ENCODE results near the gene WNT11.

The WNT11 gene

DNA sequence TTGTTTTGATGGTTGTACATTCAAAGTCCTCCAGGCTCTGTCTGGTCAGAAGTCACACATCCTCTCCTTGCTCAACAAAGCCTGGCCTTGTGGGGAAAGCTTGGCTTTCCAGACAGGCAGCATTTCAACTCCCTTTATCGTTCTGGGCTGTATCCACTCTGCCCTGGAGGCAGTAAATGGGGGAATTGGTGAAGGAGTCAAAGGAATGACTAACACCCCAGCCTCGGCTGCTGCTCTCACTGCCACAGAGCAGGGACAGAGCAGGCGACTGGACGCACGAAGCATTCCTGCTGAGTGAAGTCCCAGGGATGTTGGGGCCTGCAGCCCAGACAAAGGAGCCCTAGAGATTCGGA, 52.8 kb downstream of the WNT11 start:
- no peak for DNase-seq (ENCODE audit: low read depth)

DNA sequence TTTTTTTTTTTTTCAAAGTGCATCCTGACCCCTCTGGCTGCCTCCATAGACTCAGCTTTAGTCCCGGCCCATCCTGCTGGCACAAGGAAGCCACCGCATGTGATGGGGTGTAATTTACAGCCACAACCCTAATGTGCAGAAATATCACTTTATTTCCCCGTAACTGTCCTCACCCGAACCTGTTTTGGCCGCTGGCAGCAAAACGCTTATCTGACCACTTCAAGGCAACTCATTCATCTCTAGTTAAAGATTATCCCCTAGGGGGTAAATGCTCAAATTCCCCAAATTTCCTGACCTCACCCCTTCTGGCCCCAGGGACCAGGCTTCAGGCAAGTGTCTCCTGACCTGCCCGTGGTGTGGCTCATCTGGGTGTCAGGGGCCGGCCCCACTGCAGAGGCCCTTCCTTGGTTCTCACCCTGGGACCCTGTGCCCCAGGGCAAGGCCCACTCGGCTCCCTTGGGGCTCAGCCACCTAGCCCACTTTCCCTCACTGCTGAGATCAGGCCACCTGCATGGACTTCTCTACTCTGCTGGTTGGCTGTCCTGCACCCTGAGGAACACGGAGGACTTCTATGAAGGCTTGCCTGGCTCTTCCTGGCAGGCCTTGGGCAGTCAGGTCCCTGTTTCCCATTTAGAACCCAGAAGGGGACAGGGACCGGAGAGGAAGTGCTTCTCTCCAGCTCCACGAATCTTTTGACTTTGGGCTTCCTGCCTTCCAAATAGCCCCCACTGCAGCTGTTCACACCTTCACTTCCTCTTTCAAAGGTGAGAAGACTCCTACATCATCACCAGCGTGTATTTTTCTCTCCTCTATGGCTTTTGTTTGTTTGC, 53.3 kb downstream of the WNT11 start:
- DNase-seq (ENCODE audit: low read depth): no peak

DNA sequence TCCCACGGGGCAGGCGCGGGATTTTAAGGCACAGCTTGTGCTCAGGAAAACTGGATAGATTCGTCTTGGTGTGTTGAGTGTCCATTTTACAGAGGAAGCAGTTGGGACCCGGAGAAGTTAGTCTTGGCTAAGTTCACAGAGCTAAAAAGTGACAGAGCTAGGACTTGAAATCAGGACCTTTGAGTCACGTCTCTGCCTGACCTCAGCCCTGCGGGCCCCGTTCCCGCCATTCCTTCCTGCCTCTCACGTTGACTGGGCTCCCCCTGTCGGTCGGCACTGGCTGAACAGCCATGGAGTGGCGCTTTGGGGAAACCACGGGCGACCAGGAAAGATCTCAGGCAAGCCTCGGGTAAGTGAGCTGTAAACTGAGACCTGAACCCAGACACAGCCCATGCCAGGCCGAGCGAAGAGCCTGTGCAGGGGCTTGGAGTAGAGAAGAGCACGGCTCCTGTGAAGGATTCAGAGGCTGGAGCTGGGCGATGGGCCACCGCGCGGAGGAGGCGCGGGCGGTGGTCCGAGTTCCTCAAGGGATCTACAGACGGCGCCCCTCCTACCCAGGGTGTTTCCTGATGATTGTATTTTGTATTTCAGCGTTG, 54.1 kb downstream of the WNT11 start:
- DNase-seq (ENCODE audit: low read depth): peak; percentile 56

DNA sequence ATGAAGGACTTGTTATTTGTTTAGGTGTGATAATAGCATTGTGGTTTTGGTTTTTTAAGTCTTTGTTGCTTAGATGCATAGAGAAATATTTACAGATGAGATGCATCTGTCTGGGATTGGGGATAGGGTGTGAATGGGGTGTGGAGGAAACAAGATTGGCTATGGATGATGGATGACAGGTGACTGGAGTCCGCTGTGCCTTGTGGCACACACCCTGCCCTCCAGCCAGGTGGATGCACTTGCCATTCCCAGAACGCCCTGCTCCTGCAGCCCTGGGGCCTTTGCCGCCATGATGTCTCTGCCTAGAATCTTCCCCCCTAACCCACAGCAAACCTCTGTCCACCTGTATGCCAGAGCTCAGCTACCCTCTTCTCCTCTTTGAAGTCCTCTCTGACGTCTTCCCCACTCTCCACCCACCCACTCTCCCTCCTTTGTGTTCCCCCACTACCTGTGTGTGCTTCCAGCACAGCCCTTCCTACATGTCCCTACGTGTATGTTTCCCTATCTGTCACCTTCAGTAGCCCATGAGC, 54.7 kb downstream of the WNT11 start:
- DNase-seq (ENCODE audit: low read depth): no peak

DNA sequence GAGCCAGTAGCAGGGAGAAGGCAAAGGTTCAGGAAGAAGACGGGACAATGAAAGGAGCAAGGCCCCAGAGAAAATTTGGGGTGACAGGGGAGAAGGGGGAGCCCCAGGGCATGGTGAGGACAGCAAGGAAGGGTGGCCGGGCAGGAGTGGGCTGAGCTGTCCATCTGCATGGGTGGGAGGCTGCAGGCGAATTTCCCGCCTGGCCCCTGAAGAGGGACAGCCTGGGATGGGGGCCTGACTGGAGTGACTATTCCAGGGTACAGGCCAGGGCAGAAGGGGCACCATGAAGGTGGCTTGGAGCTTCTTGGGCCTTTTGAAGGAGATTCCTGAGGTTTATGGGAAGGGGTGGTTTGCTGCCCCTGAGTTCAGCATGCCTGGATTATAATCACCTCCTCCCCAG, 56.2 kb downstream of the WNT11 start:
- DNase-seq (ENCODE audit: low read depth): no peak

DNA sequence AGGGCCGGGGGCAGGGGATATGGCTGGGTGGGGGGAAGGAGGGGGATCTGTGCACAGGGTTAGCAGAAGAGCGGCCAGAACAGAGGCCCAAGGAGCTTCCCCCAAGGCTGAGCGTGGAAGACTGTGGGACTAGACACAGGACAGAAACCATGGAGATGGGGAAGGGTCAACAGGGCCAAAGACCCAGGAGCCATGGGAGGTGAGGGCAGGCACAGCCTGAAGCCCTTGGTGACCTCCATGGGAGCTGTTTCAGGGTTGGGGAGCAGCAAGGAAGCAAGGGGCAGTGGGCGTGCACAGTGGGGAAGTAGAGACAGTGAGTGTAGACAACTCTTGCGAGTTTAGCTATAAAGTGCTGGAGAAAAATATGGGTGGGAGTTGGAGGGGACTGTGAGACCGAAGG, 56.6 kb downstream of the WNT11 start:
- no peak for DNase-seq (ENCODE audit: low read depth)

DNA sequence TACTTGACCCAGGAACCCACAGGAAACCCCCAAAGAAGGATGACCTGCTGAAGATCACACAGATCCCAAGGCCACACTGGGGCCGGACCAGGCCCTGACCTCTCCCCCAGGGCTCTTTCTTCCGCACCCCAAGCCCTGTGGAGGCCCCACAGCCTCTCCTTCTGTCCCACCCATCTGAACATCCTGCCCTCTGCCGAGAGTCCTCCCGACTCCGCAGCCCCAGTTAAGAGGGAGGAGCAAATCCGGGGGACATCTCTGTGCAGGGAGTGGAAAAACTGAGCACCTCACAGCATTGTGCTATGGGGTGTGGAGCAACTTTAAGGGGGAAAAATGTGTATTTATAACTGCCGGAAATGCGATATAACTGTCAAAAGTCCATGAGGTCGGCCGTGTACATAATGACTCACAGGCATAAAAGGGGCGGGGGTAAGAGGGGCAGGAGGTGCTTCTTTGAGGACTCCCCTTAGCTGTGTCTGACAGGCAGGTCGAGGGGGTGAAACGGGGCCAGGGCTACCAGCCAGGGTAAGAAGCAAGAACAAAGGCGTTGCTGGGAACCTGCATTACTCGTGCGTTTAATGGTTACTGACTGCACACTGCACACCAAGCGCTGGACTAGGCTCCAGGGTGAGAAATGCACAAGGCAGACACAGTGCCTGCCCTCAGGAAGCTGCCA, 57.2 kb downstream of the WNT11 start:
- no peak for DNase-seq (ENCODE audit: low read depth)

DNA sequence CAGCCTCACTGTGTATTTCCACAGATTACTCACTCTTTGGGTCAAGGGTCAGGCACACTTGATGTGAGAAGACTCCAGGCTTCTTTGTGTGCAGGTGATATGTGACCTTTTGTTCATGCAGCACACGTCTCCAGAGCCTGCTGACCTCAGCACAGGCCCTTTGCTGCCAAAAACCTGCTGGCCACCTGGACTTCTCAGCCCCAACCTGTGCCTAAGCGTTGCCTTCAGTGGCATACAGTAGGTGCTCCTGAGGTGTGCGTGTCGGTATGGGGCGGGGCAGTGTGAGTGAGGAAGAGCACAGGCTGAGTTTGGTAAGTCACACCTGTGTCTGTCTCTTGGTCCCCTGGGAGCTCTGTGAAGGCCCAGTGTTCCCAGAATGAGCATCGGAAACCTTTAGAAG, 58.1 kb downstream of the WNT11 start:
- DNase-seq (ENCODE audit: low read depth): no peak

DNA sequence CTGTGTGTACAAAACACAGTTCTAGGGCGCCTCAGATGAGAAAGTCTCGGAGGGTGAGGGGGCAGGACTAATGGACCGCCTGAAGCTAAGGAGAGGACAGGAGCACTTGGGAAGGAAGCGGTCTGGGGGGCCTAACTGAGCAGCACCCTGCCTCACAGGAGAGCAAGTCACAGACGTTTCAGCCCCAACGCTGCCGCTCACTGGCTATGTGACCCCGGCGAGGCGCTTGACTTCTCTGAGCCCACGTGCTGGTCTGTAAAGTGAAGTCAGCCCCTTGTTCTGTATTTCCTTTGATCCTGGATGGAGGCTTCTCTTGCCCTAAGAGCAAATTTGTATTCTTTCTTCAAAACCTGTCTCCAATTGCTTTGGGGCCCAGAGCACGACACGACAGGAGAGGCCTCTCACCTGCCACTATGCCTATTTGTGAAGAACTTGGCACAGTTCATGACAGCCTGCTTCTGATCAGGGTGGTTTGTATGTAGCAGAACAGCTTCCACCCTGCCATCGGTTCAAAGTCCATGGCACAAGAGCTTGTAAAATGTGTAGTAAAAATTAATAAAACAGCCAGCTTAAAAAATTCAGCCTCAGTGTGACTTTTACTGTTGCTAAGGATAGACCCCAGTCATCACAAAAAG, 59.1 kb downstream of the WNT11 start:
- no peak for DNase-seq (ENCODE audit: low read depth)

DNA sequence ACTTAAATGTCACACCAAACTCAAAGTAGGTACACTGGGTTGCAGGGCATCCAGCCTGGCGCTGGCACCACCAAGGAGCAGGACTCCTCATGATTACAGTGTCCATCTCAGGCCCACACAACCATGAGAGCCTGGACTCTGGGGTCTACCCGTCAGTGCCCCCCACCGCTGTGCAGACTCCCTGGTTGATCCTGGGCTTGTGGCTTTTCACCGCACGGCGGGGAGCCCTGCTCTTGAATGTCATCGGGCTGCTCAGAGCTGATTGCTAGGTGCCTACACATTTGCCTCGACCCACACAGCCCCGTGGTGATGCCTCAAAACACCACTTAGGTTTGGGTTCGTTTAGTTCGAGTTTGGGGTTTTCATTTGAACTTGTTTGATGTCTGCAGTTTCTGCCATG, 63.0 kb downstream of the WNT11 start:
- no peak for DNase-seq (ENCODE audit: low read depth)

DNA sequence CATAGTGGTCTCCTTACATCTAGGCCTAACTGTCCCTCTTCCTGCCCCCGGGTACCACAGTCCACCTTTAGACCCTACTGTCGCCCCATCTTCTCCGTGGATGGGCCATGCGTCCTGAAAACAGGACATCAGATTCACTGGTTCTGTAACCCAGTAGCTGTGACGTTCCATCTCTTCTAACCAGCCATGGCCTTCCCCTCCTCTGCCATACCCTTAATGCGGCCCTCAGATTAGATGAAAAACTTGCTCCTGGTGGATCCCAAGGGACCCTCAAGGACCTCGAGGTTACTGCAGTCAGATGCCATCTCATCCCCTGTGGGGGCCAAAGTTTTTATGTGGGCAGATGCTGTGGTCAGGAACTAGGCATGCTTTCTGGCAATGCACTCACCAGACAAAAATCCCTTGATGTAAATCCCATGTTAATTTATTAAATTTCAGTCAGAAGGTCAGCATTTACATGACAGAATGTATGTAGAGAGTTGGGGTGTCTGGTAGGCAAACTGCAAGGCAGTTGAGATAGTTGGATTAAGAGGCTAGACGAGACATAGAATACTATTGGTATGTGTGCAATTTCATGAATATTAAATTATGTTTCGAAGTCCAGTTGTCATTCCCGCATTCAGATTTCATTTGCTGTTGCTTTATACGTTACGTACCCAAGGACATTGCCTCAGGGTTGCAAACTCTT, 64.3 kb downstream of the WNT11 start:
- DNase-seq (ENCODE audit: low read depth): no peak

DNA sequence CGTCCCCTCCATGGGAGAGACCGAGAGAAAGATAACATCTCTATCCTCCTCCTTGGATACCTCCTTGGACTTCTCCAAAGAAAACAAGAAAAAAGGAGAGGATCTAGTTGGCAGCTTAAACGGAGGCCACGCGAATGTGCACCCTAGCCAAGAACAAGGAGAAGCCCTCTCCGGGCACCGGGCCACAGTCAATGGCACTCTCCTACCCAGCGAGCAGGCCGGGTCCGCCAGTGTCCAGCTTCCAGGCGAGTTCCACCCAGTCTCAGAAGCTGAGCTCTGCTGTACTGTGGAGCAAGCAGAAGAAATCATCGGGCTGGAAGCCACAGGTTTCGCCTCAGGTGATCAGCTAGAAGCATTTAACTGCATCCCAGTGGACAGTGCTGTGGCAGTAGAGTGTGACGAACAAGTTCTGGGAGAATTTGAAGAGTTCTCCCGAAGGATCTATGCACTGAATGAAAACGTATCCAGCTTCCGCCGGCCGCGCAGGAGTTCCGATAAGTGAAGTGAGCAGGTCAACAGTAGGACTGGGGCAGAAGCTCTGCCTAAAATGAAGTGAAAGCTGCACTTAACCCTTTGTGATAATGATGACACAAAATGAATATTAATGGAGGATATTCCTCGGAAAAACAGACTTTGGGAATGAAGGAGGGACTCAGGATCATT, 65.3 kb downstream of the WNT11 start:
- DNase-seq (ENCODE audit: low read depth): no peak

DNA sequence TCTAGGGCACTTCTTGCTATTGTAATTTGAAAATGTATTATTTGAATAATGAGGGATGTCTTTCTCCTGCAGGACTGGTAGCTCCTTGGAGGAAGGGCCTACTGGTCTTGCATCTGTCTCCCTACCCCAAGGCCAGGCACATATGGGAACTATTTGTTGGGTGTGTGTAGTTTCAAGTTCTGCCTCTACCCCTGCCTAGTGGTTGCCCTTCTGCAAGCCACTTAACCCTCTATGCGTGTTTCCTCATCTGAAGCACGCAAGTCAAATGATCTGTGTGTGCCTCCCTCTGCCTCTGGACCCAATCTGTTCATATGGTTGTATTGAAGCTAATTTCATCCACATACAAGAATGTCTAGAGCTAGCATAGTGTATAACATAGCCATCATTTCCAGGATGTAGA, 67.0 kb downstream of the WNT11 start:
- no peak for DNase-seq (ENCODE audit: low read depth)
